Panc1 (cell line): Measurements from ENCODE around the gene ANAPC16. TPM values are rescaled to one million over a fixed set of nuclear protein-coding genes. Genes with fewer than 3 reads are reported as not detected.

Experiments
- ATAC-seq: fragments of 200-7000 bp; cut with Tn5 transposase; 2 replicates; pipeline ENCODE4 v1.9.1; 2020; ENCODE audit warnings: mild to moderate bottlenecking, moderate library complexity
- BruUV-seq: library from RNA; stranded (reverse); fragments of 400-500 nt; replicated peaks from 2 replicates; lab custom pipeline; 2021; lab: Mats Ljungman, UMichigan
- CTCF ChIA-PET: fragments of 300-600 bp; sonication (Branson Sonifier 250); formaldehyde crosslinking; loops from one replicate; lab custom pipeline; 2022; ENCODE audit warnings: antibody characterized with exemption; lab: Charles Lee
- POLR2A ChIA-PET: fragments of 300-600 bp; sonication (Branson Sonifier 250); formaldehyde crosslinking; loops from one replicate; lab custom pipeline; 2022; ENCODE audit warnings: antibody characterized with exemption; lab: Charles Lee
- DNase-seq: peaks from one replicate; pipeline ENCODE4 v3.0.0-alpha.2; 2010; ENCODE audit warnings: low read depth, low spot score
- H3K27ac ChIP-seq: 2 replicates; pipeline ENCODE4 v1.5.1; 2011; ENCODE audit warnings: mild to moderate bottlenecking, low read length, inconsistent platforms
- H3K27me3 ChIP-seq: fragments of 200-500 bp; sonication (Bioruptor generic); 2 replicates; pipeline ENCODE4 v1.6.0; 2014; ENCODE audit warnings: low read length, inconsistent platforms; ENCODE audit not compliant: control insufficient read depth, insufficient read depth
- H3K36me3 ChIP-seq: fragments of 200-500 bp; sonication (Bioruptor generic); 2 replicates; pipeline ENCODE4 v1.5.1; 2014; ENCODE audit warnings: inconsistent platforms, mild to moderate bottlenecking, low read length, moderate library complexity; ENCODE audit not compliant: control insufficient read depth, insufficient read depth
- H3K4me1 ChIP-seq: 2 replicates; pipeline ENCODE4 v1.5.1; 2011; ENCODE audit warnings: inconsistent platforms, mild to moderate bottlenecking, low read length, moderate library complexity; ENCODE audit not compliant: control insufficient read depth, insufficient read depth
- H3K4me3 ChIP-seq, 2 experiments: 2 replicates each; pipeline ENCODE4 v1.5.1; 2011 to 2012; ENCODE audit warnings: low read depth in 2 of 2, low read length in 2 of 2, mild to moderate bottlenecking in 2 of 2, inconsistent platforms in 1 of 2, moderate library complexity in 1 of 2
- H3K9me3 ChIP-seq: fragments of 200-500 bp; sonication (Bioruptor generic); 2 replicates; pipeline ENCODE4 v1.5.1; 2014; ENCODE audit warnings: low read depth, mild to moderate bottlenecking, inconsistent platforms, low read length, moderate library complexity; ENCODE audit not compliant: control insufficient read depth, insufficient read depth
- CTCF ChIP-seq: fragments of 450-650 bp; IDR thresholded peaks from 2 replicates; pipeline ENCODE4 v1.5.1; 2017; ENCODE audit warnings: mild to moderate bottlenecking
- POLR2AphosphoS5 ChIP-seq: IDR thresholded peaks from 2 replicates; pipeline ENCODE4 v1.6.1; 2012; ENCODE audit warnings: mild to moderate bottlenecking, low read depth, low read length, moderate library complexity
- REST ChIP-seq, 2 experiments: IDR thresholded peaks; 2 replicates each; pipeline ENCODE4 v1.6.1; 2011 to 2012; ENCODE audit warnings: low read depth in 2 of 2, control low read depth in 1 of 2, low read length in 1 of 2, mild to moderate bottlenecking in 1 of 2, moderate library complexity in 1 of 2; ENCODE audit not compliant: insufficient read depth in 1 of 2
- SIN3A ChIP-seq: IDR thresholded peaks from 2 replicates; pipeline ENCODE4 v1.6.1; 2012; ENCODE audit warnings: low read depth, mild to moderate bottlenecking, low read length, moderate library complexity, borderline replicate concordance; ENCODE audit not compliant: insufficient read depth
- TCF7L2 ChIP-seq: IDR thresholded peaks from 2 replicates; pipeline ENCODE4 v1.6.1; 2011; ENCODE audit warnings: mild to moderate bottlenecking, low read depth, low read length, inconsistent platforms
- in situ Hi-C: cut with HindIII; loops from 2 replicates; pipeline ENCODE4 v1.10.0; 2016; ENCODE audit warnings: low sequenced_read_pairs, low pct_unique_long_range_greater_than_20kb
- intact Hi-C: fragments of 100-400 bp; cut with micrococcal nuclease; formaldehyde crosslinking; loops from one replicate; pipeline ENCODE4 v1.10.0; 2022; ENCODE audit not compliant: unreplicated experiment
- total RNA-seq: library from RNA; stranded (reverse); gene quantifications from one replicate; pipeline ENCODE4 v1.2.1, GENCODE V29; 2021; ENCODE audit not compliant: unreplicated experiment

ANAPC16 gene
- total RNA-seq, 1 experiment from 2014 or later = 110 TPM

- ATAC-seq (peak; percentile 91), DNase-seq (peak; percentile 94)
- Histone ChIP-seq H3K36me3 (no peaks in the 10 kb centered on the region; the same call in 1 of the 2 replicates), H3K27me3 (no peaks in the 10 kb centered on the region), H3K9me3 (no peaks in the 10 kb centered on the region), H3K4me3 (peak within 1 kb of the TSS; percentile 93 to 99), H3K27ac (peak within 1 kb of the TSS; percentile 91), H3K4me1 (peaks cover 40% of the 10 kb centered on the region)
- ChIA-PET POLR2A (interaction anchor here (0.6 to 0.8 kb wide), 3 partner anchors 58 to 546 kb away, joined by 3 to 17 read pairs (median 3); no protein-coding TSS in a partner anchor), CTCF (interaction anchor here (1.2 kb wide), 1 partner anchor 55 kb away, joined by 8 read pairs; no protein-coding TSS in a partner anchor)
- peak; percentile 99 for TF ChIP-seq POLR2AphosphoS5
- peak; percentile 80; the same call in 1 of the 2 replicates for TF ChIP-seq SIN3A
- peak; percentile 84 for TF ChIP-seq TCF7L2
- peak in 1 of 2 experiments; percentile 81; a peak in 2 of 4 replicates for TF ChIP-seq REST (IDR thresholded peaks at IDR 0.05; ENCODE audit: insufficient read depth in 1 of 2, low read depth in 2 of 2, low read length in 1 of 2)
- no peak for TF ChIP-seq CTCF
- no TSS peak for BruUV-seq
- in situ Hi-C loops (no loop called here), intact Hi-C loops (no loop called here)
Observed at GRCh38 chr10:72273410-72274212, 57.8 kb downstream of the ANAPC16 start, which contains the start of gene DDIT4. DDIT4 (plus strand) TSS chr10:72273924; CDS start chr10:72274217, 293 bp downstream.

DNA sequence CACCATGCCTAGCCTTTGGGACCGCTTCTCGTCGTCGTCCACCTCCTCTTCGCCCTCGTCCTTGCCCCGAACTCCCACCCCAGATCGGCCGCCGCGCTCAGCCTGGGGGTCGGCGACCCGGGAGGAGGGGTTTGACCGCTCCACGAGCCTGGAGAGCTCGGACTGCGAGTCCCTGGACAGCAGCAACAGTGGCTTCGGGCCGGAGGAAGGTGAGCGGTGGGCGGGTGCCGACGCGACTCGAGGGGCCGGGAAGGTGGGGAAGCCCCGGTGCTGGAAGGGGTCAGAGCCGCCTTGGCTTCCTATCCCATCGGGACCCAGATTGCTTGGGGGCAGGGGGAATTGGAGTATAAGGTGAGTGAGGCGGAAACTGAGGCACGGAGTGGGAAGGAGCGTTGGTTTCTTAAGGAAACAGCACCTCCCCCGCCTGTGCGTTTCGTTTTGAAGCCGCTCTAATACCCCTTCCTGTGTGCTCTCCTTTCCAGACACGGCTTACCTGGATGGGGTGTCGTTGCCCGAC, 58.5 kb downstream of the ANAPC16 start:
- H3K27ac ChIP-seq = peak overlapping the region; percentile 91
- TF ChIP-seq SIN3A (no peak), TCF7L2 (no peak), REST (IDR thresholded peaks at IDR 0.05; ENCODE audit: insufficient read depth in 1 of 2, low read depth in 2 of 2, low read length in 1 of 2) (no peak; a peak in 1 of 4 replicates), POLR2AphosphoS5 (no peak; the same call in 1 of the 2 replicates), CTCF (no peak)
- H3K4me1 ChIP-seq = peaks cover 47% of the 10 kb centered on the region
- H3K36me3 ChIP-seq = no peaks in the 10 kb centered on the region; the same call in 1 of the 2 replicates
- H3K9me3 ChIP-seq = no peaks in the 10 kb centered on the region
- no peaks in the 10 kb centered on the region for H3K27me3 ChIP-seq
- intact Hi-C loops = no loop called here
- ATAC-seq (peak; percentile 3), DNase-seq (no peak)
- in situ Hi-C loops = no loop called here
- ChIA-PET CTCF (interaction anchor here (0.9 to 1.5 kb wide), 3 partner anchors 51 to 58 kb away, joined by 3 to 8 read pairs (median 7); no protein-coding TSS in a partner anchor), POLR2A (interaction anchor here (0.6 to 0.8 kb wide), 3 partner anchors 57 to 545 kb away, joined by 3 to 17 read pairs (median 3); no protein-coding TSS in a partner anchor)
- BruUV-seq = TSS peak; percentile 97
- peak overlapping the region; percentile 93 to 99 for H3K4me3 ChIP-seq
